ENCODE results near the gene KRTAP2-3. TPM values are rescaled to one million over a fixed set of nuclear protein-coding genes. Genes with fewer than 3 reads are reported as not detected.
A peak's percentile ranks its signal among the peaks of the same experiment; 100 is the strongest.

The KRTAP2-3 gene
- total RNA-seq, 1 donor from 2014 or later = not detected

GRCh38 chr17:41015454-41015853 is 44.5 kb downstream of the KRTAP2-3 start:
- Mint-ChIP-seq H3K36me3 (ENCODE audit: low read depth) (no peaks in the 10 kb centered on the region), H3K4me3 (ENCODE audit: unreplicated experiment) (no peak overlapping the region), H3K4me1 (ENCODE audit: low read depth) (peaks cover 4% of the 10 kb centered on the region), H3K27me3 (ENCODE audit: low read depth) (no peaks in the 10 kb centered on the region), H3K27ac (ENCODE audit: unreplicated experiment) (no peak overlapping the region), H3K9me3 (ENCODE audit: low read depth) (no peaks in the 10 kb centered on the region)
- DNase-seq (ENCODE audit: low spot score) = no peak
- TF ChIP-seq, protein P1, sequence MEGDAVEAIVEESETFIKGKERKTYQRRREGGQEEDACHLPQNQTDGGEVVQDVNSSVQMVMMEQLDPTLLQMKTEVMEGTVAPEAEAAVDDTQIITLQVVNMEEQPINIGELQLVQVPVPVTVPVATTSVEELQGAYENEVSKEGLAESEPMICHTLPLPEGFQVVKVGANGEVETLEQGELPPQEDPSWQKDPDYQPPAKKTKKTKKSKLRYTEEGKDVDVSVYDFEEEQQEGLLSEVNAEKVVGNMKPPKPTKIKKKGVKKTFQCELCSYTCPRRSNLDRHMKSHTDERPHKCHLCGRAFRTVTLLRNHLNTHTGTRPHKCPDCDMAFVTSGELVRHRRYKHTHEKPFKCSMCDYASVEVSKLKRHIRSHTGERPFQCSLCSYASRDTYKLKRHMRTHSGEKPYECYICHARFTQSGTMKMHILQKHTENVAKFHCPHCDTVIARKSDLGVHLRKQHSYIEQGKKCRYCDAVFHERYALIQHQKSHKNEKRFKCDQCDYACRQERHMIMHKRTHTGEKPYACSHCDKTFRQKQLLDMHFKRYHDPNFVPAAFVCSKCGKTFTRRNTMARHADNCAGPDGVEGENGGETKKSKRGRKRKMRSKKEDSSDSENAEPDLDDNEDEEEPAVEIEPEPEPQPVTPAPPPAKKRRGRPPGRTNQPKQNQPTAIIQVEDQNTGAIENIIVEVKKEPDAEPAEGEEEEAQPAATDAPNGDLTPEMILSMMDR (IDR thresholded peaks at IDR 0.05) = no peak

DNA sequence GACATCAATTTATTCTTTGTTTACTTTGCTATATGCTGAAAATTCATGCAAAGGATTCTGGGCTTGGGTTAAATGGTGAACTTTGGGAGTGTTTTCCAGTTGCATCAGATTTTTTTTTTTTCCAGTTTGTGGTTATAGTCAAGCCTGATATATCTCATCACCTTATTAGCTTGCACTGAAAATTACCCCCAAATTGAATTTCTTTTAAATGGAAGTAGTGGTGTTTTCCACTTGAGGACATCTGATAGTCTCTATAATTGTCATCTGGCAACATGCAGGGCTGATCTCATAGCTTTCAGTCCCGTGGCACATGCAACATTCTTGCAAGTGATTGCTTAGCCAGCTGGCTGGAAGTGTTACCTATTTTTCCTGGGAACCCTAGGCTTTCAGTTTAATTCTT is 46.3 kb downstream of the KRTAP2-3 start:
- no peak overlapping the region for H3K4me3 Mint-ChIP-seq (ENCODE audit: unreplicated experiment)
- no peak for DNase-seq (ENCODE audit: low spot score)
- H3K9me3 Mint-ChIP-seq (ENCODE audit: low read depth) = no peaks in the 10 kb centered on the region
- H3K27me3 Mint-ChIP-seq (ENCODE audit: low read depth) = no peaks in the 10 kb centered on the region
- no peaks in the 10 kb centered on the region for H3K36me3 Mint-ChIP-seq (ENCODE audit: low read depth)
- TF ChIP-seq, protein P1 (IDR thresholded peaks at IDR 0.05) = no peak
- H3K4me1 Mint-ChIP-seq (ENCODE audit: low read depth) = peaks cover 4% of the 10 kb centered on the region
- H3K27ac Mint-ChIP-seq (ENCODE audit: unreplicated experiment) = peak overlapping the region; percentile 42

- TF ChIP-seq, protein P1 (IDR thresholded peaks at IDR 0.05) = no peak
- Mint-ChIP-seq H3K27ac (ENCODE audit: unreplicated experiment) (no peak overlapping the region), H3K27me3 (ENCODE audit: low read depth) (no peaks in the 10 kb centered on the region), H3K36me3 (ENCODE audit: low read depth) (no peaks in the 10 kb centered on the region), H3K9me3 (ENCODE audit: low read depth) (no peaks in the 10 kb centered on the region), H3K4me1 (ENCODE audit: low read depth) (peaks cover 4% of the 10 kb centered on the region), H3K4me3 (ENCODE audit: unreplicated experiment) (no peak overlapping the region)
- DNase-seq (ENCODE audit: low spot score) = no peak
Measured at GRCh38 chr17:41013181-41013580, 46.7 kb downstream of the KRTAP2-3 start.

- Mint-ChIP-seq H3K9me3 (ENCODE audit: low read depth) (no peaks in the 10 kb centered on the region), H3K36me3 (ENCODE audit: low read depth) (no peaks in the 10 kb centered on the region), H3K4me3 (ENCODE audit: unreplicated experiment) (no peak overlapping the region), H3K27me3 (ENCODE audit: low read depth) (no peaks in the 10 kb centered on the region), H3K27ac (ENCODE audit: unreplicated experiment) (no peak overlapping the region), H3K4me1 (ENCODE audit: low read depth) (peaks cover 4% of the 10 kb centered on the region)
- DNase-seq (ENCODE audit: low spot score) = no peak
- TF ChIP-seq, protein P1 (IDR thresholded peaks at IDR 0.05) = no peak
Measured at GRCh38 chr17:41012326-41013120, 47.4 kb downstream of the KRTAP2-3 start.

DNA sequence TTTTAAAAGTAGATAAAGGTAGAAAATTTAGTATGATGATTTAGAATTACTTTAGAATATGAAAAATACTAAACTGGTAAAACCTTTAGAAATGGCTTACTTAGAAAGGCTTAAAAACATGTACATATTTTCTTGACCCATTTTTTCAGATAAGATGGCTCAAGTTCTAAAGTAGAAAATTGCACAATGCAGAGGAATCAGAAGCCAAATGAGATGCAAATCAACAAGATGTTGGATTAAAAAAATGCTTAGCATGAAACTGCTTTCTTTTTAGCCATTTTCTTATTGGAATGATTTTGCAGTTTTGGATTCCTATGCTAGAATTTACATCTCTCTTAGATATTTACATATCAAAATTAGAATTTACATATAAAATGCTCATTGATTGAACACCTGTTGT is 49.5 kb downstream of the KRTAP2-3 start:
- DNase-seq (ENCODE audit: low spot score) = no peak
- Mint-ChIP-seq H3K27ac (ENCODE audit: unreplicated experiment) (no peak overlapping the region), H3K9me3 (ENCODE audit: low read depth) (no peaks in the 10 kb centered on the region), H3K4me3 (ENCODE audit: unreplicated experiment) (no peak overlapping the region), H3K4me1 (ENCODE audit: low read depth) (peaks cover 4% of the 10 kb centered on the region), H3K27me3 (ENCODE audit: low read depth) (no peaks in the 10 kb centered on the region), H3K36me3 (ENCODE audit: low read depth) (no peaks in the 10 kb centered on the region)
- TF ChIP-seq, protein P1 (IDR thresholded peaks at IDR 0.05) = no peak

Data from chondrocyte (in vitro differentiated cells).